NCI-H2196 treated with DMSO at 0.1 percent for 48 hours (cell line): ENCODE data around the gene GLI1.
A peak's percentile ranks its signal among the peaks of the same experiment; 100 is the strongest.
"Not testable (repeated sequence)": the region's sequence is repeated elsewhere in the genome, so short reads cannot be mapped to it uniquely, and the experiment has no call there.

Source experiments
- DNase-seq: peaks from one replicate; lab custom pipeline; 2025; ENCODE audit not compliant: unreplicated experiment; lab: John Stamatoyannopoulos, UW

The GLI1 gene

GRCh38 chr12:57441393-57441792 lies 18.2 kb upstream of the GLI1 start:
- DNase-seq: not testable (repeated sequence)

DNA sequence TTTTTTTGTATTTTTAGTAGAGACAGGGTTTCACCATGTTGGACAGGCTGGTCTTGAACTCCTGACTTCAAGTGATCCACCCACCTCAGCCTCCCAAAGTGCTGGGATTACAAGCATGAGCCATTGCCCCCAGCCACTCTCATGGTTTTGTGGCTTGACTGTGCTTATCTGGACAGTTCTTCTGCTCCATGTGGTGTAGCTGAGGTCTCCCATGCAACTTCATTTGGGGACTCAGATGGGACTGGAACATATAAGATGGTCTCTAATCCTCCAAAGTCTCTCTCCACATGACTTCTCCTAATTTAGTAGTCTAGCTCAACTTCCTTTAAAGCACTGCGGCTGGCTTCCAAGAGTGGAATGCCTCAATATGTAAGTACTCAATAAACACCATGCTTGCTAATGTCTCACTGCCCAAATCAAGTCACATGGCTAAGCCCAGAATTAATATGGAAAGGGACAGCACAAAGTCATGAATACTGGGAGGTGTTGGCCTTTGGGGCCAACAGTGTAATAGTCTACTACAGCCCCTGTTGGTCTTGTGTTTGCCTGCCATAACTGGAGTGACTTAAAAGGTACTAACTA lies 17.6 kb upstream of the GLI1 start:
- DNase-seq: no peak

DNA sequence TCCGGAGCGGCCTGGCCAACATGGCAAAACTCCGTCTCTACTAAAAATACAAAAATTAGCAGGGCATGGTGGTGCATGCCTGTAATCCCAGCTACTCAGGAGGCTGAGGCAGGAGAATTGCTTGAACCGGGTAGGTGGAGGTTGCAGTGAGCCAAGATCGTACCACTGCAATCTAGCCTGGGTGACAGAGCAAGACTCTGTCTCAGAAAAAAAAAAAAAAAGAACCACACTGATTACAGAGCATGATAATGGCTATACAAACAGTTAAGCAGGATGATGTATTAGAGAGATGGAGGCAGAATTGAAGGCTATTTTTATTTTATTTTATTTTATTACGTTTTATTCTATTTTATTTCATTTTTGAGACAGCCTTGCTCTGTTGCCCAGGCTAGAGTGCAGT lies 15.2 kb upstream of the GLI1 start:
- not testable (repeated sequence) for DNase-seq

DNA sequence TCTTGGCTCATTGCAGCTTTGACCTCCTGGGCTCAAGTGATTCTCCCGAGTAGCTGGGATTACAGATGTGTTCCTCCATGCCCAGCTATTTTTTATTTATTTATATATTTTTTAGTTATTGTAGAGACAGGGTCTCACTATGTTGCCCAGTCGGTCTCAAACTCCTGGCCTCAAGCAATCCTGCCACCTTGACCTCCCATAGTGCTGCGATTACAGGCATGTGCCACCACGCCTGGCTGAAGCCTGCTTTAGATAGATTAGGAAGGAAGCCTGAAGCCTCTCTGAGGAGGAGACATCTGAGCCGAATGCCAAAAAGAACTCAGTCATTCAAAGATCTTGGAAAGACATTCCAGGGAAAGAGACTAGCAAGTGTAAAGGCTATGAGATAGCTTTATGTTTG lies 14.8 kb upstream of the GLI1 start:
- DNase-seq: no peak

DNA sequence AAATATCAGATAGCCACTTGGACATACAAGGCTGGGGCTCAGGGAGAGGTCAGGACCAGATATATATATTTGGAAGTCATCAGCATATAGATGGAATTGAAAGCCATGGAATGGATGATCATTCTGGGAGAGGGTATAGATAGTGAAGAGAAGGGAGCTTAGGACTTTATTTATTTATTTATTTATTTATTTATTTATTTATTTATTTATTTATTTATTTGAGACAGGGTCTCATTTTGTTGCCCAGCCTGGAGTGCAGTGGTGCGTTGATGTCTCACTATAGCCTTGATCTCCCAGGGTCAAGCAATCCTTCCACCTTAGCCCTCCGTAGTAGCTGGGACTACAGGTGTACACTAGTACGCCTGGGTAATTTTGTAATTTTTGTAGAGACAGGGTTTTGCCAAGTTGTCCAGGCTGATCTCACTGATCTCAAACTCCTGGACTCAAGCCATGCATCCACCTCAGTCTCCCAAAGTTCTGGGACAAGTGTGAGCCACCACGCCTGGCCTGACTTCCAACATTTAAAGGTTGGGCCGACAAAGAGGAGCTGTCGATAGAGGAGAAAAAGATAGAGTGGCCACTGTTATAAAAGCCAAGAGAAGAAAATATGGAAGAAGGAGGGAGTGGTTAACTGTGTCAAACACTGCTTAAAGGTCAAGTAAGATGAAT lies 13.2 kb upstream of the GLI1 start:
- no peak for DNase-seq

DNA sequence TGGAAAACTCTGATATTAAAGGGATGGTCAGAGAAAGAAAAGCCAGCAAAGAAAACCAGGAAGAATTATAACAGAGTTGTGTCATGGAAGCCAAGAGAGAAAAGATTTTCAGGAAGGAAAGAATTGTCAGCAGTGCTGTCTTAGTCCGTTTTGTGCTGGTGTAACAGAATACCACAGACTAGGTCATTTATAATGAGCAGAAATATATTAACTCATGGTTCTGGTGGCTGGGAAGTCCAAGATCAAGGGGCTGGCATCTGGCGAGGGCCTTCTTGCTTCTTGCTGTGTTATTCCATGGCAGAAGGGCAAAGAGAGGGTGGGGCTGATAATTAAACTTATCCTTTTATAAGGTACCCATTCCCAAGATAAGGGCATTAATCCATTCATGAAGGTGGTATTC lies 10.9 kb upstream of the GLI1 start:
- no peak for DNase-seq

DNA sequence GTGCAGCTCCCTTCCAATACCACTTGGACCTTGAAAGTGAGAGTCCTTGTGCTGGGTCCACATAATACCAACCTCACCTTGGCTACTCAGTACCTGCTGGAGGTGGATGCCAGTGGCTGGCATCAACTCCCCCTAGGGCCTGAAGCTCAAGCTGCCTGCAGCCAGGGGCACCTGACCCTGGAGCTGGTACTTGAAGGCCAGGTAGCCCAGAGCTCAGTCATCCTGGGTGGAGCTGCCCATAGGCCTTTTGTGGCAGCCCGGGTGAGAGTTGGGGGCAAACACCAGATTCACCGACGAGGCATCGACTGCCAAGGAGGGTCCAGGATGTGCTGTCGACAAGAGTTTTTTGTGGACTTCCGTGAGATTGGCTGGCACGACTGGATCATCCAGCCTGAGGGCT lies 10.2 kb upstream of the GLI1 start:
- DNase-seq: no peak

DNA sequence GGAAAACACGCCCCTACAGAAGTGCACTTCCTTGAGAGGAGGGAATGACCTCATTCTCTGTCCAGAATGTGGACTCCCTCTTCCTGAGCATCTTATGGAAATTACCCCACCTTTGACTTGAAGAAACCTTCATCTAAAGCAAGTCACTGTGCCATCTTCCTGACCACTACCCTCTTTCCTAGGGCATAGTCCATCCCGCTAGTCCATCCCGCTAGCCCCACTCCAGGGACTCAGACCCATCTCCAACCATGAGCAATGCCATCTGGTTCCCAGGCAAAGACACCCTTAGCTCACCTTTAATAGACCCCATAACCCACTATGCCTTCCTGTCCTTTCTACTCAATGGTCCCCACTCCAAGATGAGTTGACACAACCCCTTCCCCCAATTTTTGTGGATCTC lies 9.5 kb upstream of the GLI1 start:
- no peak for DNase-seq

DNA sequence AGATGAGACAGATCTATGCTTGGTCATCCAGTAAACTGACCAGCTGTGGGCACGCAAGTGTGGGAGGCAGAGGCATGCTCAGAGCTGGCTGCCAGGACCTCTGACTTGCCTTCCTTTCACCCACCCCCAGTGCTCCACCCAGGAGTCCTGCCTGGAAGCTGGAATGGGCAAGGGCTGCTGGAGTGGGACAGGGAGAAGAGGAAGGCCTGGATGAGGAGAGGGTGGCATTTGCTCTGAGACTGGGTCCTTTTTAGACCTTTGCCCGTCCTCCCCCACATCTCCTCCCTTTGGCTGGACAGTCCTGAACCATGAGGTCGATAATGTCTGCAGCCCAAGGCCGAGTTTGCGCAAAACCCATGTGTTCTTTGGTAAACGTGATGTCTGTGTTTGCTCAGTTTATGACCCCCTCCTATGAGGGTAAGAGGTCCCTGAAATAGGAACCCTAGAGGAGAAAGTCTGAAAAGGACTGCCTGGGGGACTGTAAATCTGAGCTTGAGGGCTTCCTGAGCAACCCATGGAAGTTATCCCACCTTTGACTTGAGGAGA lies 8.3 kb upstream of the GLI1 start:
- no peak for DNase-seq

DNA sequence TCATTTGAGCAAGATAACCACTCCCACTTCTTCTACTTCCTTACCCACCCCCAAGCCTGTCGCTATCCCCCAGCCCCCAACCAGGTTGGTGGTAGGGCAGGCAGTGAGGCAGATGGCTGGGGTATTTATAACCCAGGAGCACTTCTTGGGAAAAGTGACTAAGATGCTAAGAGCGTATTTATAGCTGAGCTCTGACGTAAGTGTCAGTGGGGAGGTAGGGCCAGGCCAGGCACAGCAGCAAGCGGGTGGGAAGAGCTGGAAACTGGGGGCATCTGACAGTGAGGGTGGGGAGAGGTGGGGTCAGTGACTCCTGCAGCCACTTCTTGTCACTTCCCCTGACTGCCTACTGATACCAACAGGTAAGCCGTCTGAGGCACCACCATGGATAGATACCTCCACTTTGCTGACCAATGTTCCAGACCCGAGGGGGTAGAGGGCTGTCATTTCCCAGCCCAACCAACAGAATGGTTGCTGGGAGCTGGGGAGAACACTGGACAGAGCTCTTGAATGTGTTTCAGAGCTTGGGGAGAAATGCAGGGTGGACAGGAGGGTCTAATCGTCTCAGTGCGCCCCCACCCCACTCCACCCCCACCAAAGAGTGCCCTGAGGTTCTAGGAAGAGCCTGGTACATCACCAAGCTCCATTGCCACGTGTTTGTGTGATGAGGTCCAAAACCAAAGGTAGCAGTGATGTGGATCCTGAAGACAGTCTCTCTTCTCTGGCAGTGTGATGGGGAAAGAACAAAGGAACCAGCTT lies 7.2 kb upstream of the GLI1 start:
- DNase-seq: no peak

DNA sequence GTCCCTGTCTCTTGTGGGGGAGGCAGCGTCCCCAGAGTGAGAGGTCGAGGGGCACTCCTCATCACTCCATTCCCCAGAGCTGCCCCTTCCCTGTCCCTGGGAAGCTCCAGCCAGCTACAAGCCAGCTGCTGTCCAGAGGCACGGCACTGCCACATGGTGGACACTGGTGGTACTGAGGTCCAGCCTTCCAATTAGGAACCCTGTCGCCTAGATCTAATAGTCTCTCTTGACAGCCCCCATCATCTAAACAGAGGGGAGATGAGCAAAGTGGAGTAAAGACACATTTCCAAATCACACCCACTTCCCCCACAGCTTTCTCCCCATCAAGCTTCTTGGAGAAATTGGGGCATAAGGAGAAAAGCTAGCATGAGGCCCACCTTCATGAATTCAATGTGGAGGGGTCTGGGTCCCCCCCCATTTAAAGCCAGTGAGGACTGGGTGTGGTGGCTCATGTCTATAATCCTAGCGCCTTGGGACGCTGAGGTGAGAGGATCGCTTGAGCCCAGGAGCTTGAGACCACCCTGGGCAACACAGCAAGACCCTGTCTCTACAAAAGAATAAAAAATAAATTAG lies 6.6 kb upstream of the GLI1 start:
- DNase-seq: peak; percentile 30

- DNase-seq: no peak
Observed at GRCh38 chr12:57454213-57454565, 5.4 kb upstream of the GLI1 start.

DNA sequence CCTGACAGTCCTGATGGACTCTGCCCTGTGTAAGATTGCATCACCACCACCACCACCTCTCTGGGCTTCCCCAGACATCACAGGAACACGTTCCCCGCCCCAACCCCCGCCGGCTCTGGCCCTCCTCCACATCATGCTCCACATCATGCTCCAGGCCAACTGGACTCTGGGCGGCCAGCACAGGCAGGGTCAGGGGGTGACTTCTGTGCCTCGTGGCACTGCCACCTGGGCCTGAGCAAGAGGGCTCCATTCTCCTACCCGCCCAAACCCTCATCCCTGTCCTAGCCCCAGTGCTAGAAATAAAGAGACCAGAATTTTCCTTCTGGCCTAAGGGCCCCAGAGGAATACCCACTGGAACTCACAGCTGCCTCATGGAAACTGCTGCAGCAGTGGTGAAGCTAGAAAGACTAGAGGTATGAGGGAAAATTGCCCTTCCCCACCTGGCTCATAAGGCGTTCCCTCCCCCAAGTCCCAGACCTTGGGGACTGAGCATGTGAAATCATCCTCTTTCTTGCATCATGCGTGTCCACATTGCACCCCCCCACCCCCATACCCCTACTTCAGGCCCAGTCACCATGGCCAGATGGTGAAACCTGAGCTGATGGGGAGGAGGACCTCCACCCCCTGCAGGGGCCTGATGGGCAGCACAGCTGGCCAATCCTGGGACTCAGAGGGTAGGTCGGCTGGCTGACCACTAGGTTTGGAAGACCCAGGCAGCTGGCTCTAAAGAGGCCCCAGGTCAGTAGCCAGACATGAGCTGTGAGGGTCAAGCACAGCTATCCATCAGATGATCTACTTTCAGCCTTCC lies 4.8 kb upstream of the GLI1 start, which contains the start of gene INHBE:
Gene INHBE (plus strand): TSS at position 742 of the 808 bp plus-strand sequence. CDS start 230 bp downstream, outside the sequence.
- peak; percentile 51 for DNase-seq

- DNase-seq: no peak
Observed at GRCh38 chr12:57455374-57456144, 4.0 kb upstream of the GLI1 start.

GRCh38 chr12:57456145-57456700 lies 3.4 kb upstream of the GLI1 start:
- DNase-seq: no peak

- no peak for DNase-seq
Observed at GRCh38 chr12:57456737-57457490, 2.7 kb upstream of the GLI1 start.

DNA sequence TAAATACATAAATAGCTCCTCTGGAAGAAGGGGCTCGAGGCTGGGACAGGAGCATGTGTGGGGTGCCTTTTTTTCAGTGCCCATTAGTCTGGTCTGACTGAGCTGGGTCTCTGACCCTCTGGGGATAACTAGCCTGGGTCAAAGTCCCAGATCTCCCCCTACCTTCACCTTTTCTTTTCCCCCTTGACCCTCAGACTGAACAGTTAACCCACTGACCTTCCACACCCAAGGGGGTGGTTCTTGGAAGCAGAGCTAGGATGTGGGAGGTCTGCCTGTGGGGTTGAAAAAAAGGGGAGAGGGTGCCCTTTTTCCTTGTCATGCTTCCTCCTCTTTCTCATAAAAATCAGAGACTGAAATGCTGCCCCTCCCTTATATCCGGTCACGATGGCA lies 925 bp upstream of the GLI1 start:
- no peak for DNase-seq

GRCh38 chr12:57459055-57459749 lies 383 bp upstream of the GLI1 start:
- DNase-seq: peak; percentile 94

GRCh38 chr12:57460468-57460784 lies 841 bp downstream of the GLI1 start:
- DNase-seq: no peak
